Lower leg skin (tissue), 3 donors: ENCODE measurements around the gene ATAD3A.
"Not testable (repeated sequence)": the region's sequence is repeated elsewhere in the genome, so short reads cannot be mapped to it uniquely, and the experiment has no call there.

ENCODE experiments used
- CTCF ChIP-seq, 3 donors: fragments of 450-650 bp; IDR thresholded peaks; one replicate each; pipeline ENCODE4 v1.5.1; 2016; ENCODE audit warnings: antibody characterized with exemption in 3 of 3, mild to moderate bottlenecking in 3 of 3, moderate library complexity in 2 of 3
- POLR2A ChIP-seq, 2 donors: fragments of 450-650 bp; IDR thresholded peaks; one replicate each; pipeline ENCODE4 v1.6.1; 2016 to 2017; ENCODE audit warnings: antibody characterized with exemption in 2 of 2, mild to moderate bottlenecking in 1 of 2, moderate library complexity in 1 of 2

GRCh38 chr1:1514376-1514775 lies 2.4 kb downstream of the ATAD3A start:
- TF ChIP-seq CTCF, POLR2A (IDR thresholded peaks at IDR 0.05): not testable (repeated sequence)
